22Rv1 (cell line): ENCODE measurements around the gene SPRR3.

Source experiments
- ZFX ChIP-seq: fragments of 450-650 bp; IDR thresholded peaks from 2 replicates; pipeline ENCODE4 v1.6.1; 2017; ENCODE audit warnings: antibody characterized with exemption, borderline replicate concordance
- TF ChIP-seq, protein P1 (sequence below): fragments of 450-650 bp; IDR thresholded peaks from 2 replicates; pipeline ENCODE4 v1.5.1; 2017; ENCODE audit warnings: mild to moderate bottlenecking

DNA sequence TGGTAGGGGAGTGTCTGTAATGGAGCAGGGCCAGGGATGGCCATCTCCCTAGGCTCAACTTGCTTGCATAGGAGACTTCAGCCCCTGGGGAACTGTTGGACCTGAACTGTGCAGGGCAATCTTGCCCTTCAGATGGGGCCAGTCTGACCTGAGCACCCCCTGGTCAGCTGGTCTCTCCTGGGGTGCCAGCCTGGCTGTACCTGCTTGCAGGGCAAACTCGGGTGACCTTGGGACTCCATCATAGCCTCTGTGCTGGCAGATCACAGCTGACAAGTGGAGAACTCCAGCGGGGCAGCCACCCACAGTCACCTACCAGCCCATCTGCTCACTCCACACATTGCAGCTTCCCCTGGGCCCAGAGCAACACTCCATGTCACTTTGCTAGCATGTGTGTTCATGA lies 47.7 kb downstream of the SPRR3 start:
- TF ChIP-seq, protein P1, sequence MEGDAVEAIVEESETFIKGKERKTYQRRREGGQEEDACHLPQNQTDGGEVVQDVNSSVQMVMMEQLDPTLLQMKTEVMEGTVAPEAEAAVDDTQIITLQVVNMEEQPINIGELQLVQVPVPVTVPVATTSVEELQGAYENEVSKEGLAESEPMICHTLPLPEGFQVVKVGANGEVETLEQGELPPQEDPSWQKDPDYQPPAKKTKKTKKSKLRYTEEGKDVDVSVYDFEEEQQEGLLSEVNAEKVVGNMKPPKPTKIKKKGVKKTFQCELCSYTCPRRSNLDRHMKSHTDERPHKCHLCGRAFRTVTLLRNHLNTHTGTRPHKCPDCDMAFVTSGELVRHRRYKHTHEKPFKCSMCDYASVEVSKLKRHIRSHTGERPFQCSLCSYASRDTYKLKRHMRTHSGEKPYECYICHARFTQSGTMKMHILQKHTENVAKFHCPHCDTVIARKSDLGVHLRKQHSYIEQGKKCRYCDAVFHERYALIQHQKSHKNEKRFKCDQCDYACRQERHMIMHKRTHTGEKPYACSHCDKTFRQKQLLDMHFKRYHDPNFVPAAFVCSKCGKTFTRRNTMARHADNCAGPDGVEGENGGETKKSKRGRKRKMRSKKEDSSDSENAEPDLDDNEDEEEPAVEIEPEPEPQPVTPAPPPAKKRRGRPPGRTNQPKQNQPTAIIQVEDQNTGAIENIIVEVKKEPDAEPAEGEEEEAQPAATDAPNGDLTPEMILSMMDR = no peak
- no peak for TF ChIP-seq ZFX
